Mesenchymal stem cell (in vitro differentiated cells and primary cell): ENCODE data around the gene SYS1.

Experiments used
- DNase-seq: peaks from one replicate; pipeline ENCODE4 v3.0.0-alpha.2; 2013
- H2AFZ ChIP-seq: one replicate; pipeline ENCODE4 v1.6.1; 2013; ENCODE audit warnings: low read depth, mild to moderate bottlenecking, control low read depth, inconsistent platforms, low read length, moderate library complexity
- H2AK5ac ChIP-seq: 2 replicates; pipeline ENCODE4 v1.6.1; 2013; ENCODE audit warnings: low read length, moderate library complexity, mild to moderate bottlenecking, inconsistent platforms; ENCODE audit not compliant: severe bottlenecking
- H2BK120ac ChIP-seq: one replicate; pipeline ENCODE4 v1.6.1; 2013; ENCODE audit warnings: low read depth, mild to moderate bottlenecking, inconsistent platforms, low read length, moderate library complexity
- H2BK12ac ChIP-seq, 2 experiments: one replicate each; pipeline ENCODE4 v1.6.1; 2013; ENCODE audit warnings: inconsistent platforms in 2 of 2, low read length in 2 of 2, mild to moderate bottlenecking in 2 of 2, moderate library complexity in 2 of 2, control low read depth in 1 of 2
- H2BK15ac ChIP-seq: one replicate; pipeline ENCODE4 v1.6.1; 2013; ENCODE audit warnings: mild to moderate bottlenecking, low read depth, inconsistent platforms; ENCODE audit not compliant: poor library complexity, severe bottlenecking
- H2BK5ac ChIP-seq: 2 replicates; pipeline ENCODE4 v1.6.1; 2013; ENCODE audit warnings: low read depth, mild to moderate bottlenecking, low read length, control low read depth, inconsistent platforms; ENCODE audit not compliant: poor library complexity, severe bottlenecking
- H3K14ac ChIP-seq, 2 experiments: one replicate each; pipeline ENCODE4 v1.6.1; 2013; ENCODE audit warnings: inconsistent platforms in 2 of 2, low read length in 2 of 2, control low read depth in 1 of 2, mild to moderate bottlenecking in 1 of 2, moderate library complexity in 1 of 2
- H3K18ac ChIP-seq, 2 experiments: one replicate each; pipeline ENCODE4 v1.6.1; 2013; ENCODE audit warnings: inconsistent platforms in 2 of 2, low read length in 2 of 2, control low read depth in 1 of 2, low read depth in 1 of 2, mild to moderate bottlenecking in 1 of 2
- H3K23ac ChIP-seq, 2 experiments: one replicate each; pipeline ENCODE4 v1.6.1; 2013; ENCODE audit warnings: inconsistent platforms in 2 of 2, low read length in 2 of 2, mild to moderate bottlenecking in 2 of 2, moderate library complexity in 2 of 2, control low read depth in 1 of 2
- H3K27ac ChIP-seq: 2 replicates; pipeline ENCODE4 v1.5.1; 2013; ENCODE audit warnings: mild to moderate bottlenecking, moderate library complexity, low read length, control low read depth, inconsistent platforms; ENCODE audit not compliant: poor library complexity, severe bottlenecking
- H3K27me3 ChIP-seq, 2 experiments: 2 replicates each; pipeline versions ENCODE4 v1.6.1 to v1.7.0; 2013; ENCODE audit warnings: low read length in 2 of 2, mild to moderate bottlenecking in 2 of 2, moderate library complexity in 2 of 2, control low read depth in 1 of 2, inconsistent platforms in 1 of 2; ENCODE audit not compliant: control insufficient read depth in 1 of 2, insufficient read depth in 1 of 2
- H3K36me3 ChIP-seq, 2 experiments: 2 replicates each; pipeline versions ENCODE4 v1.6.1 to v1.7.0; 2013; ENCODE audit warnings: low read length in 2 of 2, control low read depth in 1 of 2, inconsistent platforms in 1 of 2, low read depth in 1 of 2, mild to moderate bottlenecking in 1 of 2; ENCODE audit not compliant: insufficient read depth in 2 of 2, control insufficient read depth in 1 of 2
- H3K4ac ChIP-seq, 2 experiments: one replicate each; pipeline ENCODE4 v1.6.1; 2013; ENCODE audit warnings: inconsistent platforms in 2 of 2, low read length in 2 of 2, mild to moderate bottlenecking in 2 of 2, moderate library complexity in 2 of 2, control low read depth in 1 of 2, low read depth in 1 of 2
- H3K4me1 ChIP-seq: 2 replicates; pipeline ENCODE4 v1.6.1; 2013; ENCODE audit warnings: low read depth, low read length, control low read depth; ENCODE audit not compliant: control insufficient read depth, insufficient read depth
- H3K4me2 ChIP-seq: 2 replicates; pipeline ENCODE4 v1.6.1; 2013; ENCODE audit warnings: low read length, mild to moderate bottlenecking, inconsistent platforms; ENCODE audit not compliant: poor library complexity, severe bottlenecking
- H3K4me3 ChIP-seq, 2 experiments: 2 replicates each; pipeline versions ENCODE4 v1.5.1 to v1.7.0; 2013; ENCODE audit warnings: low read length in 2 of 2, mild to moderate bottlenecking in 2 of 2, control low read depth in 1 of 2, low read depth in 1 of 2; ENCODE audit not compliant: insufficient read depth in 1 of 2
- H3K79me1 ChIP-seq: replicated peaks from 2 replicates; pipeline ENCODE4 v1.6.1; 2013; ENCODE audit warnings: mild to moderate bottlenecking, control low read depth, low read length, inconsistent platforms; ENCODE audit not compliant: poor library complexity, severe bottlenecking
- H3K9ac ChIP-seq: 2 replicates; pipeline ENCODE4 v1.7.0; 2013; ENCODE audit warnings: mild to moderate bottlenecking, low read length, moderate library complexity
- H3K9me3 ChIP-seq: 2 replicates; pipeline ENCODE4 v1.7.0; 2013; ENCODE audit warnings: mild to moderate bottlenecking, low read length; ENCODE audit not compliant: control insufficient read depth
- H4K8ac ChIP-seq: one replicate; pipeline ENCODE4 v1.6.1; 2013; ENCODE audit warnings: inconsistent platforms, mild to moderate bottlenecking, low read length, moderate library complexity
- H4K91ac ChIP-seq: one replicate; pipeline ENCODE4 v1.6.1; 2013; ENCODE audit warnings: mild to moderate bottlenecking, low read length, inconsistent platforms
- WGBS: methylation state at CpG from one replicate; pipeline ENCODE4 v1.1.7; 2013; ENCODE audit warnings: mixed read lengths; 5-methylcytosine and 5-hydroxymethylcytosine counted together

Gene SYS1

DNA sequence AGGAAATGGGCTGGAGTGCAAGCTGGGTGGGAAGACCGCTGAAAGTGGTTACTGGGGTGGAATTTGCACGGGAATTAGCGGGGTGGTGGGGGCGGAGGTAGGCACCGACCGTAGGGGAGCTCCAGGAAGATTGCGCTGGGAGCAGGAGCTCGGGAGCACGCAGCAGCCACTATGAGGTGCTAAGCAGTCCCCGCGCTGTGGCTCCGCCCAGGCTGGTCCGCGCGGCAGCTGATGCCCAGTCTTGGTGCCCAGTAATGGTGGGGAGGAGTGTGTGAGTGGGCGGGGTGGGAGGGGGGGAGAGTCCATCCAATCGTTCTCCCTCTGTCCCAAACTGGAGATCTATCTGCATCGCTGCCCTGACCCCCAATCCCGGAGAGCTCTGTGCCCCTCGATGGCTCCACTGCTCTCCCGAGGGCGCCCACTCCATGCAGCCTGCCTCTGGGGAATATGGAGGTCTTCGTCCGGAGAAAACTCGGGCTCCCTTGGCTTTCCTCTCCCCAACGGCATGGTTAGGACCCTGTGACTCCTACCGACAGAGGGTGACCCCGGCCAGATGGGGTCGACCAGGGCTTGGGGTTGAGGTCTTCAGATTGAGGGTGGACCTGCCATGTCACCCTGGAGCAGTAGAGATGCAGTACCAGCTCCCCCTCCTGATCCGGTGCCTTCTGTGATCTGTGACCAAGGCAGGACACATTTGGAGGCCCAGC lies 9.8 kb downstream of the SYS1 start:
- no peak overlapping the region for H3K4me2 ChIP-seq

DNA sequence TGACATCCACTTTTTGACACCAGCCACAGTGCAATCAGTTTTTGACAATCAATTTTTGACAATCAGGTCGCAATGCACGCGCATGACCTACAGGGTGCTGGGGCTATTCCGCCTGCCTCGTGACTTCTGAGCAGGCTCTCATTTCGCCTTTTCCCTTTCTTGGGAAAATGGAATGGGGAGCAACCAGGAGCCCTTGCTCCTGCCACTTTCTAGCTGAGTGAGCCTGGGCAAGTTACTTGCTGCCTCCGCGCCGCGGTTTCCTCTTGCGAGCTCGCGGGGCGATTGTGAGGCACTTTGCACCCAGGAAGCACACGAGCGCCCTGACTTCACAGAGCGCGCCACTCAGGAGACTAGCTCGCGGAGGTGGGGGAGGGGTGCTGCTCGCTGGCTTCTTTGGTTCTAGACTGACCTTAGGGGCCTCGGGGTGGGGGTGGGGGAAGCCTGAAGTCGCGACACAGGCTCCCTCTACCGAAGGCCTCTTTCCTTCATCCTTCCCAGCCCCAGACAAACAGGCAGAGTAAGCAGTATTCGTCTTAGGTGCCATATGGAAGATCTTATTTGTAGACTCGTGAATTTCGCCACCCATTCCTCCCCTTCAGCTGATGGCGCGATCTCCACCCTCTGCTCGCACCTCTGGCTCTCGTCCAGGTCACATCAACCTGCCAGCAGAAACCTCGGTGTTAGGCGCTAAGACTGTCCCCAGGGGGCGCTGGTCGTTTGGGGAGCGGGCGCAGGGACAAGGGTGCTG lies 10.6 kb downstream of the SYS1 start:
- H3K9ac ChIP-seq: peak overlapping the region; percentile 83
- peaks cover 14% of the 10 kb centered on the region for H3K4me1 ChIP-seq
- peak overlapping the region; percentile 3 for H2AFZ ChIP-seq
- no peak overlapping the region for H2BK5ac ChIP-seq
- H3K4ac ChIP-seq: peak overlapping the region in 1 of 2 experiments; percentile 16
- no peak overlapping the region for H4K91ac ChIP-seq
- H2BK12ac ChIP-seq: no peak overlapping the region
- peaks cover 7% of the 10 kb centered on the region for H3K79me1 ChIP-seq
- H3K27ac ChIP-seq: no peak overlapping the region
- H3K4me2 ChIP-seq: peak overlapping the region; percentile 57
- peak overlapping the region; percentile 88 for H4K8ac ChIP-seq
- WGBS: 17% methylated on average over 26 of the region's 38 CpGs
- peak overlapping the region; percentile 14 to 85 for H3K4me3 ChIP-seq
- H2AK5ac ChIP-seq: no peak overlapping the region
- H3K18ac ChIP-seq: peak overlapping the region in 1 of 2 experiments; percentile 37
- peak overlapping the region; percentile 19 for H2BK15ac ChIP-seq
- no peaks in the 10 kb centered on the region for H3K27me3 ChIP-seq
- peaks cover 12 to 14% of the 10 kb centered on the region in 2 experiments for H3K36me3 ChIP-seq
- no peak overlapping the region for H2BK120ac ChIP-seq
- H3K14ac ChIP-seq: no peak overlapping the region
- DNase-seq: peak; percentile 80
- no peak overlapping the region for H3K23ac ChIP-seq
- H3K9me3 ChIP-seq: no peaks in the 10 kb centered on the region

More for the DNA sequence above, 9.8 kb downstream of the SYS1 start:
- Histone ChIP-seq H2AK5ac (no peak overlapping the region), H3K4ac (peak overlapping the region in 1 of 2 experiments; percentile 16), H2BK5ac (no peak overlapping the region), H3K9me3 (no peaks in the 10 kb centered on the region), H3K4me3 (peak overlapping the region in 1 of 2 experiments; percentile 85), H4K91ac (no peak overlapping the region), H3K18ac (no peak overlapping the region), H3K27me3 (no peaks in the 10 kb centered on the region), H2BK15ac (no peak overlapping the region), H3K14ac (no peak overlapping the region), H3K4me1 (peaks cover 14% of the 10 kb centered on the region), H3K23ac (no peak overlapping the region), H2BK120ac (no peak overlapping the region), H2AFZ (no peak overlapping the region), H3K9ac (peak overlapping the region; percentile 83), H2BK12ac (no peak overlapping the region), H3K79me1 (peaks cover 12% of the 10 kb centered on the region), H3K36me3 (peaks cover 18 to 19% of the 10 kb centered on the region in 2 experiments), H4K8ac (no peak overlapping the region), H3K27ac (no peak overlapping the region)
- DNase-seq: no peak
- WGBS: 51% methylated on average over 29 of the region's 30 CpGs

DNA sequence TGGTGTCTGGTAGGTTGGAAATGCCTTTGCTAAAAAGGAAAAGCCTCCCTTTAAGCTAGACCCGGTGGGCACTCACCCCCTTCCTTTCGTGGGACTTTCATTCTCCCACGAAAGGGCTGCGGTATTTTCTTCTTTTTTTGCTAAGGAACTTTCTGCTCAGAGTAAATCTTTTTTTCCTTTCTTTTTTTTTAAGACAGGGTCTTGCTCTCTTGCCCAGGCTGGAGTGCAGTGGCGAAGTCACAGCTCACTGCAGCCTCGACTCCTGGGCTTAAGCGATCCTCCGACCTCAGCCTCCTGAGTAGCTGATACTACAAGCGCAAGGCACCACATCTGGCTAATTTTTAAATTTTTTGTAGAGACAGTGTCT lies 11.1 kb downstream of the SYS1 start:
- Histone ChIP-seq H3K4ac (no peak overlapping the region), H3K23ac (no peak overlapping the region), H3K9ac (peak overlapping the region; percentile 83), H3K18ac (no peak overlapping the region), H3K4me2 (peak overlapping the region; percentile 57), H2BK120ac (no peak overlapping the region), H2AK5ac (no peak overlapping the region), H3K36me3 (peaks cover 9 to 14% of the 10 kb centered on the region in 2 experiments), H3K14ac (no peak overlapping the region), H3K9me3 (no peaks in the 10 kb centered on the region), H3K27me3 (no peaks in the 10 kb centered on the region), H2BK15ac (no peak overlapping the region), H3K27ac (no peak overlapping the region), H4K8ac (no peak overlapping the region), H2AFZ (no peak overlapping the region), H3K4me3 (peak overlapping the region in 1 of 2 experiments; percentile 85), H2BK5ac (no peak overlapping the region), H3K79me1 (peaks cover 7% of the 10 kb centered on the region), H2BK12ac (no peak overlapping the region), H3K4me1 (peaks cover 14% of the 10 kb centered on the region), H4K91ac (no peak overlapping the region)
- WGBS: 60% methylated on average over 9 of the region's 9 CpGs
- no peak for DNase-seq

DNA sequence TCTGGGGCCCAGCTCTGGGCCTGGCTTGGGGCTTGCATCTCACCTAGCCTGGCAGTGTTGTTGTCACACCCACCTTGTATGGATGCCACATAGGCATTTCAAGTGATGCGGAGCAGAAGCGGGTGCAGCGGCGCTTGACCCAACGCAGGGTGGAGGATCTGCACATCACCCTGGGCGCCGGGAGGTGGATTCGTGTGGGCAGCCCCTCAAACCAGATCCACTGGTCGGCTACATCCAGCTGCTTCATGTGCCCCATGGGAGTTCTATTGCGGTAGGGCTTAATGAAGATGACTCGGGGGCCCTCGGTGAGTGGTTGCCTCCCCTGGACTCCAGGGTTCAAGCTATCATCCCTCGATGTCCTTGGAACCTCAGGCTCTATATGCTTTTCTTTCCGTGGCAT lies 12.0 kb downstream of the SYS1 start:
- no peak for DNase-seq
- whole genome bisulfite sequencing: 94% methylated on average over 14 of the region's 14 CpGs
- Histone ChIP-seq H3K14ac (no peak overlapping the region), H3K9me3 (no peaks in the 10 kb centered on the region), H3K18ac (no peak overlapping the region), H3K79me1 (peaks cover 7% of the 10 kb centered on the region), H2BK15ac (no peak overlapping the region), H4K8ac (no peak overlapping the region), H3K9ac (no peak overlapping the region), H3K4ac (no peak overlapping the region), H2BK12ac (no peak overlapping the region), H3K36me3 (peaks cover 9 to 14% of the 10 kb centered on the region in 2 experiments), H3K4me1 (peaks cover 14% of the 10 kb centered on the region), H2BK120ac (no peak overlapping the region), H2BK5ac (no peak overlapping the region), H3K4me3 (no peak overlapping the region), H2AFZ (no peak overlapping the region), H3K4me2 (no peak overlapping the region), H2AK5ac (no peak overlapping the region), H3K23ac (no peak overlapping the region), H4K91ac (no peak overlapping the region), H3K27me3 (no peaks in the 10 kb centered on the region), H3K27ac (no peak overlapping the region)
